HG03575 (cell line): ENCODE data around the gene DNASE1L3.

Experiments
- ATAC-seq: cut with Tn5 transposase; IDR thresholded peaks from one replicate; pipeline ENCODE4 v1.9.1; 2021; ENCODE audit not compliant: unreplicated experiment, insufficient number of reproducible peaks, low FRiP score; ENCODE audit errors: extremely low read depth

Gene DNASE1L3

GRCh38 chr3:58150130-58150809 lies 60.5 kb downstream of the DNASE1L3 start:
- ATAC-seq, result no peak

- ATAC-seq, result no peak
These were observed 62.7 kb downstream of the DNASE1L3 start for GRCh38 chr3:58148049-58148448.

- ATAC-seq, result no peak
These were observed 66.1 kb downstream of the DNASE1L3 start for GRCh38 chr3:58144478-58145325.

GRCh38 chr3:58143417-58144055 lies 67.2 kb downstream of the DNASE1L3 start:
- ATAC-seq, result no peak
